Measurements from ENCODE around the gene TCEAL4. TPM values are rescaled to one million over a fixed set of nuclear protein-coding genes. Genes with fewer than 3 reads are reported as not detected.
A peak's percentile ranks its signal among the peaks of the same experiment; 100 is the strongest.

The TCEAL4 gene
- total and polyA plus RNA-seq, 4 donors: 6.3 to 50.5 (median 36.7) TPM

GRCh38 chrX:103629318-103630170 lies 44.2 kb downstream of the TCEAL4 start (continued):
- TF ChIP-seq, protein P1, sequence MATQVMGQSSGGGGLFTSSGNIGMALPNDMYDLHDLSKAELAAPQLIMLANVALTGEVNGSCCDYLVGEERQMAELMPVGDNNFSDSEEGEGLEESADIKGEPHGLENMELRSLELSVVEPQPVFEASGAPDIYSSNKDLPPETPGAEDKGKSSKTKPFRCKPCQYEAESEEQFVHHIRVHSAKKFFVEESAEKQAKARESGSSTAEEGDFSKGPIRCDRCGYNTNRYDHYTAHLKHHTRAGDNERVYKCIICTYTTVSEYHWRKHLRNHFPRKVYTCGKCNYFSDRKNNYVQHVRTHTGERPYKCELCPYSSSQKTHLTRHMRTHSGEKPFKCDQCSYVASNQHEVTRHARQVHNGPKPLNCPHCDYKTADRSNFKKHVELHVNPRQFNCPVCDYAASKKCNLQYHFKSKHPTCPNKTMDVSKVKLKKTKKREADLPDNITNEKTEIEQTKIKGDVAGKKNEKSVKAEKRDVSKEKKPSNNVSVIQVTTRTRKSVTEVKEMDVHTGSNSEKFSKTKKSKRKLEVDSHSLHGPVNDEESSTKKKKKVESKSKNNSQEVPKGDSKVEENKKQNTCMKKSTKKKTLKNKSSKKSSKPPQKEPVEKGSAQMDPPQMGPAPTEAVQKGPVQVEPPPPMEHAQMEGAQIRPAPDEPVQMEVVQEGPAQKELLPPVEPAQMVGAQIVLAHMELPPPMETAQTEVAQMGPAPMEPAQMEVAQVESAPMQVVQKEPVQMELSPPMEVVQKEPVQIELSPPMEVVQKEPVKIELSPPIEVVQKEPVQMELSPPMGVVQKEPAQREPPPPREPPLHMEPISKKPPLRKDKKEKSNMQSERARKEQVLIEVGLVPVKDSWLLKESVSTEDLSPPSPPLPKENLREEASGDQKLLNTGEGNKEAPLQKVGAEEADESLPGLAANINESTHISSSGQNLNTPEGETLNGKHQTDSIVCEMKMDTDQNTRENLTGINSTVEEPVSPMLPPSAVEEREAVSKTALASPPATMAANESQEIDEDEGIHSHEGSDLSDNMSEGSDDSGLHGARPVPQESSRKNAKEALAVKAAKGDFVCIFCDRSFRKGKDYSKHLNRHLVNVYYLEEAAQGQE (IDR thresholded peaks at IDR 0.05): peak; percentile 23
- TF ChIP-seq HNF4A (conservative IDR thresholded peaks at IDR 0.05): no peak
- TF ChIP-seq YY1 (IDR thresholded peaks at IDR 0.05): peak; percentile 79
- no peak for TF ChIP-seq JUND (IDR thresholded peaks at IDR 0.05)

DNA sequence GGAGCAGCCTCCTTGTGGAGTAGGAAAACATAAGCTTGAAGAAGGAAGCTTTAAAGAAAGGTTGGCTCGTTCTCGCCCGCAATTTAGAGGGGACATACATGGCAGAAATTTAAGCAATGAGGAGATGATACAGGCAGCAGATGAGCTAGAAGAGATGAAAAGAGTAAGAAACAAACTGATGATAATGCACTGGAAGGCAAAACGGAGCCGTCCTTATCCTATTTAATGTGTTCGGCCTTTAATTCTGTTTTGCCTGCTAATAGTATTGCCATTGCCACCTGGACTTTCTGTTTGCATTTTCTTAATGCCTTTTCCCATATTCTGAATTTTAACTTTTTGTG lies 44.8 kb downstream of the TCEAL4 start:
- no peaks in the 10 kb centered on the region for H3K9me3 ChIP-seq (ENCODE audit: control insufficient read depth in 4 of 4, low read length in 3 of 4)
- H3K36me3 ChIP-seq (ENCODE audit: control insufficient read depth in 4 of 4, insufficient read depth in 3 of 4, low read depth in 1 of 4, low read length in 3 of 4): no peaks in the 10 kb centered on the region
- peaks cover 0 to 6% (median 4%) of the 10 kb centered on the region in 4 donors for H3K4me1 ChIP-seq (ENCODE audit: control insufficient read depth in 4 of 4, insufficient read depth in 4 of 4, low read length in 3 of 4)
- peaks cover 0 to 2% (median 0%) of the 10 kb centered on the region in 4 donors for H3K27me3 ChIP-seq (ENCODE audit: control insufficient read depth in 4 of 4, insufficient read depth in 4 of 4, low read length in 3 of 4)
- 28% methylated on average over 6 of the region's 6 CpGs for WGBS
- no peak for DNase-seq (ENCODE audit: low spot score)
- peak overlapping the region; percentile 78 to 90 for H3K27ac ChIP-seq (ENCODE audit: low read depth in 1 of 2, low read length in 2 of 2)
- H3K4me3 ChIP-seq (ENCODE audit: low read depth in 1 of 3, low read length in 3 of 3): peak overlapping the region; percentile 50 to 66 (median 65)
- H3K9ac ChIP-seq (ENCODE audit: low read depth in 1 of 2, low read length in 2 of 2): peak overlapping the region; percentile 66 to 90
- TF ChIP-seq JUND (IDR thresholded peaks at IDR 0.05) (no peak), TAF1 (conservative IDR thresholded peaks at IDR 0.05) (no peak), RXRA (IDR thresholded peaks at IDR 0.05) (no peak), NR2F2 (IDR thresholded peaks at IDR 0.05) (no peak), ATF3 (IDR thresholded peaks at IDR 0.05) (no peak), GABPA (IDR thresholded peaks at IDR 0.05 in 1 of 2, conservative IDR thresholded peaks at IDR 0.05 in 1 of 2) (no peak), HNF4A (conservative IDR thresholded peaks at IDR 0.05) (no peak)
- TF ChIP-seq, protein P2, sequence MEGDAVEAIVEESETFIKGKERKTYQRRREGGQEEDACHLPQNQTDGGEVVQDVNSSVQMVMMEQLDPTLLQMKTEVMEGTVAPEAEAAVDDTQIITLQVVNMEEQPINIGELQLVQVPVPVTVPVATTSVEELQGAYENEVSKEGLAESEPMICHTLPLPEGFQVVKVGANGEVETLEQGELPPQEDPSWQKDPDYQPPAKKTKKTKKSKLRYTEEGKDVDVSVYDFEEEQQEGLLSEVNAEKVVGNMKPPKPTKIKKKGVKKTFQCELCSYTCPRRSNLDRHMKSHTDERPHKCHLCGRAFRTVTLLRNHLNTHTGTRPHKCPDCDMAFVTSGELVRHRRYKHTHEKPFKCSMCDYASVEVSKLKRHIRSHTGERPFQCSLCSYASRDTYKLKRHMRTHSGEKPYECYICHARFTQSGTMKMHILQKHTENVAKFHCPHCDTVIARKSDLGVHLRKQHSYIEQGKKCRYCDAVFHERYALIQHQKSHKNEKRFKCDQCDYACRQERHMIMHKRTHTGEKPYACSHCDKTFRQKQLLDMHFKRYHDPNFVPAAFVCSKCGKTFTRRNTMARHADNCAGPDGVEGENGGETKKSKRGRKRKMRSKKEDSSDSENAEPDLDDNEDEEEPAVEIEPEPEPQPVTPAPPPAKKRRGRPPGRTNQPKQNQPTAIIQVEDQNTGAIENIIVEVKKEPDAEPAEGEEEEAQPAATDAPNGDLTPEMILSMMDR (IDR thresholded peaks at IDR 0.05; ENCODE audit: low read depth, low read length, missing input control): no peak
- TF ChIP-seq, protein P3, sequence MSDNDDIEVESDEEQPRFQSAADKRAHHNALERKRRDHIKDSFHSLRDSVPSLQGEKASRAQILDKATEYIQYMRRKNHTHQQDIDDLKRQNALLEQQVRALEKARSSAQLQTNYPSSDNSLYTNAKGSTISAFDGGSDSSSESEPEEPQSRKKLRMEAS (IDR thresholded peaks at IDR 0.05): no peak
- TF ChIP-seq, protein P1 (IDR thresholded peaks at IDR 0.05): no peak

Measured in liver (tissue), 9 donors.